MV-4-11 (cell line): Measurements from ENCODE around the gene POLD4.

Experiments used
- DNase-seq: peaks from one replicate; lab custom pipeline; 2025; lab: John Stamatoyannopoulos, UW

POLD4 gene

DNA sequence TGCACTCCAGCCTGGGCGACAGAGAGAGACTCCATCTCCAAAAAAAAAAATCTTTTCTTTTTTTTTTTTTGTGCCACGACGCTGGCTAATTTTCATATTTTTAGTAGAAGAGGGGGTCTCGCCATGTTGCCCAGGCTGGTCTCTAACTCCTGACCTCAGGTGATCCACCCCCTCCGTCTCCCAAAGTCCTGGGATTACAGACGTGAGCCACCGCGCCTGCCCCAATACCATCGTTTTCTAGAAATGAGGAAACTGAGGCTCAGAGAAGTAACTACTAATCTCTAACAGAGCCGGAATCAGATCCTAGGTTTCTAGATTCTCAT lies 36.5 kb downstream of the POLD4 start:
- DNase-seq = no peak

DNA sequence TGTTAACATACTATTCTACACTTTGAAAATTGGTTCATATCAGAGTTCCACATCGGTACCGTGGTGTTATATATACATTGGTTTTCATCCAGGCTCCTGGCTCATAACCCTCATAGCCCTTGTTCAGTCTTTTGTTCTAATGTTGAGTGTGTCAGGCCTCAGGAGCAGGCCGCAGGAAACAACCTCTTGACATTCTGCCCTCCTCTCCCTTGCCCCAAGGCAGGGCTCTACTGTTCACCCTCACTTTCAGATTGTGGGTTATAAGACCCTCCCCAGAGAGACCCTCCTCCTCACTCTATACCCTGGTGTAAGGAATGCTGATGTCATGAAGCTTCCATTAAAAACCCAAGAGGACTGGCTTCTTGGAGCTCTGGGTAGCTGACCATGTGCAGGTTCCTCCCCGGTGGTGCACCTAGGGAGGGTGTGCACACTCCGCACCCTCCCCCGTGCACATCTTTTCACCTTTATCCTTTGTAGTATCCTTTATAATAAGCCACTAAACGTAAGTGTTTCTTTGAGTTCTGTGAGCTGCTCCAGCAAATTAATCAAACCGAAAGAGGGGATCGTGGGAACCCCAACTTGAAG lies 37.9 kb downstream of the POLD4 start:
- DNase-seq = no peak

DNA sequence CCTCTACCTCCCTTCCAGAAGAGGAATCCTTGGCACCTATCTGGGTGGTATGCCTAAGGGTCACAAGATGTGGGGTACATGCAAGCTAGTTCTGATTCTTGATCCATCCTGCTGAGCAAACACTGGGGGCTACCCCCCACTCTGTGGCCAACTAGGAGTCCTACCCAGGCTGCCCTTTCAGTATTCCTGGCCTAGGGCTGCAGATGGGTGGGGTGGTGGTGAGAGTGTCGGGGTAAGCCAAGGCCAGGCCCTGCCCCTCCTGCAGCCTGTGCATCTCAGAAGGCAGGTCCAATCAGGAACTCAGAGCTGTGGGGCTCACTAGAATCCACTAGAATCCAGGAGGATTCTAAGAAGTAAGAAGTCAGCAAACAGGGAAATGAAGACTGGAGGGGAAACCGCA lies 39.1 kb downstream of the POLD4 start:
- DNase-seq = no peak

DNA sequence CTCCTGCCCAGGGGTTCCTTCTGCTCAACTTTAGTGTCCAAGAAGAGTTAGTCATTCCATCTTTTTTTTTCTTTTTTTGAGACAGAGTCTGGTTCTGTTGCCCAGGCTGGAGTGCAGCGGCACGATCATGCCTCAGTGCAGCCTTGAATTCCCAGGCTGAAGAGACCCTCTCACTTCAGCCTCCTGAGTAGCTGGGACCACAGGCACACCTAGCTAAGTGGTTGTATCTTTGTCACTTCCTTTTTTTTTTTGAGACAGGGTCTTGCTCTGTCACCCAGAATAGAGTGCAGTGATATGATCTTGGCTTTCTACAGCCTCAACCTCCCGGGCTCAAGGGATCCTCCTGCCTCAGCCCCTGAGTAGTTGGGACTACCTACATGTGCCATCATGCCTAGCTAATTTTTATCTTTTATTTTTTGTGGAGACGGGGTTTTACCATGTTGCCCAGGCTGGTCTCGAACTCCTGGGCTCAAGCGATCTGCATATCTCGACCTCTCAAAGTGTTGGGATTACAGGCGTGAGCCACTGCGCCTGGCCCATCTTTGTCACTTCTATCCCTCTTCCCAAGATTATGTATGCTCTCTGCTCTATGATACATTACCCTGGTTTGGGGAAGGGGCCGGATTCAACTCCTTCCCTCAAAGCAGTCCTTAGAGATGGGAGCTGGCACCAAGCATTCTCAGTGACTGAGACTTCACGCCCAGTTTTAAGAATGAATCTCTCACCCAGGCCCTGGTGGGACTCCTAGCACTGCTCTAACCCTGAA lies 40.0 kb downstream of the POLD4 start:
- DNase-seq = no peak

DNA sequence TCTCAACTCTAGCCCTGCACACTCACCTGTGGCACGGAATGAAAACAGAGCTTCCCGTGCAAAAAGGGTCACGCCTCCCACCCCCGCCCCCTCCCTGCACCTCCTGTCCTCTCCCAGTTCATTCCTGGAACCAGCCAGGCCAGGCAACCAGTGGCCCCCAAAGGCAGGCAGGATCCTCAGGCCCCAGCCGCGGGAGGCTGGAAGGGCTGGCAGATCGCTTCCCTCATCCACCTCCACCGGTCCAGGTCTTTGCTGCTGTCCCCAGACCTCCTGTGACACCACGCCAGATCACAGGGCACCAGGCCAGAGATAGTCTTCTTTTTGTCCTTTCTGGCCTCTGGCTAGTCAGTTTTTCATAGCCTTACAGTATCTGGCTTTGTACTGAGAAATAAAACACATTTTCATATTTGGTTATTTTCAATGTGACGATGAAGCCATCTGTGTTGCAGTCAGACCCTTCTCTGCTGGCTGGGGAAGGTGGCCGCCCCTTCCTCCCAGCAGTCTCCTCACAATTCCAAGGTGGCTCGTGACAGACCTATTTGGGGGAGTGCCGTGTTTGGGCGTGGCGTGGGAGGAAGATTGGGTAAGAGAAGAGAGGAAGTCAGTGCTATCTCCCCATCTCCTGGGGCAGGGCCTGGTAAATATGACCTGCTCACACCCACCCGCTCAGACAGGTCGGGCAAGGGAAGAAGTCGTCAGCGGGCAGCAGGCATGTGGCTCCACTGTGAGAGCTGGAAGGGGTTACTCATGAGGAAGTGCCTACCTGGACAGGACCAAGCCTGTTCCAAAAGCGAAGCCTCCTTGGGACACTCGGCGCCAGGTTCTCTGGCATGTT lies 40.9 kb downstream of the POLD4 start:
- DNase-seq = peak; percentile 36

DNA sequence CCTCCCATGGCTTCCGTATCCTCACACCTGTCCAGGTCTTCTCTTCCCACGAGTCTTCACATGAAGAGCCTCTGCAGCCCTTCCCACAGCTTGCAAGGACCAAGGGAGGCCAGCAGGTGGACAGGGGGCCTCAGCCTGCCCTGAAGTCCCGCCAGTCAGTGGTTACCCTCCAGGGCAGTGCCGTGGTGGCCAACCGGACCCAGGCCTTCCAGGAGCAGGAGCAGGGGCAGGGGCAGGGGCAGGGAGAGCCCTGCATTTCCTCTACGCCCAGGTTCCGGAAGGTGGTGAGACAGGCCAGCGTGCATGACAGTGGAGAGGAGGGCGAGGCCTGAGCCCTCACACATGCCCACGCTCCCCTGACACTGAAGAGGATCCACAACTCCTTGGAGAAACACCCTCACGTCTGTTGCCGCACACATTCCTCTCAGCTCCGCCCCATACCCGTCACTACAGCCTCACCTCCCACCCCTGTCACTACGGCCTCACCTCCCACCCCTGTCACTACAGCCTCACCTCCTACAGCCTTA lies 41.7 kb downstream of the POLD4 start:
- DNase-seq = no peak

DNA sequence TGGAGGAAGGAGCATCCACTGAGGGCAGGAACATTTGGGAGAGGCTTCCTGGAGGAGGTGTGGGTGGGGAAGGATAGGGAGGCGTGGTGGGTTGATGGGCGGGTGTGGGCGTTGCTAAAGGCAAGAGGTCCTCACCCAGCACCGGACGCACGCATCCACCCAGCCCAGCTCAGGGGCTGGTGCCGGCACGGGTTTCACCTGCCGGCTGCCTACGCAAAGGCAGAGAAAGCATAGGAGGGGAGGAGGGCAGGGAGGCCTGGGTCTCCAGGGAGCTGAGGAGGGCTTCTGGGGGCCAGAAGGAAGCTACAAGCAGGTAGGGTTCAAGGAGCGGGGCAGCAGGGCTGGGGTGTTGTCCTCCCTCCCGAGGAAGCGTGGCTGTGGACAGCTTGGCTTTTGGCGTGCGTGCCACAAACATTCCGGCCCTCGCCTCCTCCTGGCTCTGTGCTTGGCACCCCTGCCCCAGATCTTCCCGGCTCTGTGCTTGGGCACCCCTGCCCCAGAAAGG lies 42.2 kb downstream of the POLD4 start:
- DNase-seq = no peak

DNA sequence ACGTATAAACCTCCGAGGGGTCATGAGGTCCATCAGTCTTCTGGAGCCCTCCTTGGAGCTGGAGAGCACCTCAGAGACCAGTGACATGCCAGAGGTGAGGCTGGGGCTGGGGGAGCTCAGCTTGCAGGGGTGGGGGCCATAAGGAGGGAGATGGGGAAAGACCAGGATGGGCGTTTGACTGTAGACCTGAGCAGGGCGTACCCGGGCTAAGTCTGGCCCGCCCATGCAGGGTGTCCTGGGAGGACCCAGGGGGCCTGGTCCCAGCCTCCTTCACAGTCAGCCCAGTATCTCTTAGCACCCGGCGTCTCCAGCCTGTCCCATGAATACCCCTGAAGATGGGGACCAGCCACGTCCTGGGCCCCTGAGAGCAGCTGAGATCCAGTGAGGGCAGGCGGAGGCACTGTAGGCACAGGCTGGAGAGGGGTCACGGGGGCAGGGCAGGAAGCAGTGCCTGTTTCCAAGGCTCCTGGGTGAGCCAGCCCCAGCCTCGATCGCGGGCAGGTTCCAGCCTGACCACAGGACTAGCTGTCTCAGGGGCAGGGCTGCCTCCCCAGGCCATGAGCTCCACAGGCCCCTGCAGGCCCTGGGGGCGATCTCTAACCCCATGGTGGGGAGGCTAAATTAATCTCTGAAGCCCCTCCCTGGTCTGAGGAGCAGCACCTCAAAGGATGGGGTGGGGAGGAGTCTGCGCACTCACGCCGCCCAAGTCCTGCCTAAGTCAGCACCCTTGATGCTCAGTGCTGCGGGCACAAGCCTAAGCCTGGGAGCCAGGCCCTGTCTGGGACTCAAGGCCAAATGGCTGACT lies 42.9 kb downstream of the POLD4 start:
- no peak for DNase-seq

DNA sequence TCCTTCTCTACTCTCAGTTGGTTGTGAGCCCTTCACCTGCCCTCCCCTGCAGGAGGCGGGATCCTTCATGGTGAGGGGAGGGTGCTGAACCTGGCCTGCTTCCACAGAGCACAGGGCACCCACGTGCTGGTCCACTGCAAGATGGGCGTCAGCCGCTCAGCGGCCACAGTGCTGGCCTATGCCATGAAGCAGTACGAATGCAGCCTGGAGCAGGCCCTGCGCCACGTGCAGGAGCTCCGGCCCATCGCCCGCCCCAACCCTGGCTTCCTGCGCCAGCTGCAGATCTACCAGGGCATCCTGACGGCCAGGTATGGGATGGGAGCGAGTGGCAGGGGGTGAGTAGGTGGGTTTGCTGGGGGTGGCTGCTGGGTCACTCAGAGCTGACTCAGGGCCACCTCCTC lies 43.7 kb downstream of the POLD4 start:
- no peak for DNase-seq

DNA sequence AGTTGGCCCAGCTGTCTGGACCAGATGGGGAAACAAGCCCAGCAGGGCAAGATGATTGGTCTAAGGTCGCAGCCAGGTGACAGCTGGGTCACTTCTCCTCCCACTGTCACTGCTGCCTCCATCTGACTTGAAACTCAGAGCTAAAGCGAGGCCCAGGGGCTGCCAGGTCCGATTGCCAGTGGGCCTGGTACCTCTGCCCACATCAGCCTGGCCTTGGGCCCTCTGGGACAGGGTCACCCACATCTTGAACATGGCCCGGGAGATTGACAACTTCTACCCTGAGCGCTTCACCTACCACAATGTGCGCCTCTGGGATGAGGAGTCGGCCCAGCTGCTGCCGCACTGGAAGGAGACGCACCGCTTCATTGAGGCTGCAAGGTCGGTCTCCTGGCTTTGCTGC lies 44.2 kb downstream of the POLD4 start:
- no peak for DNase-seq

DNA sequence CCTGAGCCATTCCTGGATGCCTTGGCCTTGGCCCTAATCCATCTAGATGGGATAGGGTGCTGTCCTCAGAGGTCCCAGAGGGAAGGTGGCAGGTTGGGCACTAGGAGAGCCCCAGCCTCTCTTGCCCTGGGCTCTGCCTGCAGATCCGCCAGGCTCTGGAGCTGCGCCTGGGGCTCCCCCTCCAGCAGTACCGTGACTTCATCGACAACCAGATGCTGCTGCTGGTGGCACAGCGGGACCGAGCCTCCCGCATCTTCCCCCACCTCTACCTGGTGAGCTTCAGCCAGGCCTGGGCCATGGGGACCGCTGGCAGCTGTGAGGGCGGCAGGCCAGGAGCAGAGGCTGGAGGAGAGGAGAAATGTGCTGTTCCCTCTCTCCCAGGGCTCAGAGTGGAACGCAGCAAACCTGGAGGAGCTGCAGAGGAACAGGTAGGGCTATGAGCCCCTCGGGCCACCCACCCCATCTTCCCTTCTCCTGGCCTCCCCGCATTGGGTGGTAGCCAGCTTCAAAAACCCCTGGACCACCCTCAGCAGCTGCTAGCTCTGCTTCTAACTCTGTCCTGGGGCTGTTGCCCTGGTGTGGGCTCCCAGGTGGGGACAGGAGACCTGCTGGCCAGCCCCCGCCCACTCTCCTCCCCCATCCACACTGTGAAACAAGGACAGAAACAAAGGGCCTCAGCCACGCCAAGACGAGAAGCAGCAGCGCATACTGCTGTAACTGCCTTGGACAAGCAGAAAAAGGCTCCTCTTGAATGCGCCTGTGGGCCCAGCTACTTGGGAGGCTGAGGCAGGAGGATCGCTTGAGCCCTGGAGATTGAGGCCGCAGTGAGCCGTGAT lies 45.1 kb downstream of the POLD4 start:
- no peak for DNase-seq

DNA sequence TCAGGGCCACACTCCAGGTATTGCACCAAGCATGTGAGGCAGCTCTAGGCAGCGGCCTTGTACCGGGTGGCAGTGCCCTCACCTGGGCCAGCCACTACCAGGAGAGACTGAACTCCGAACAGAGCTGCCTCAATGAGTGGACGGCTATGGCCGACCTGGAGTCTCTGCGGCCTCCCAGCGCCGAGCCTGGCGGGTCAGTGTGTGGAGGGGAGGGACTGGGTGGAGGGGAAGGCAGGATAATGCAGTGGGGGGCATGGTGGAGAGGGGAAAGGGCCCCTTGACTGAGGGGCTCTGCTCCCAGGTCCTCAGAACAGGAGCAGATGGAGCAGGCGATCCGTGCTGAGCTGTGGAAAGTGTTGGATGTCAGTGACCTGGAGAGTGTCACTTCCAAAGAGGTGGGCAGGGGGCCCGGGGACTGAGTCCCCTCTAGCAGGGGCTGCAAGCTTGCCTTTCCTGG lies 45.8 kb downstream of the POLD4 start:
- no peak for DNase-seq

DNA sequence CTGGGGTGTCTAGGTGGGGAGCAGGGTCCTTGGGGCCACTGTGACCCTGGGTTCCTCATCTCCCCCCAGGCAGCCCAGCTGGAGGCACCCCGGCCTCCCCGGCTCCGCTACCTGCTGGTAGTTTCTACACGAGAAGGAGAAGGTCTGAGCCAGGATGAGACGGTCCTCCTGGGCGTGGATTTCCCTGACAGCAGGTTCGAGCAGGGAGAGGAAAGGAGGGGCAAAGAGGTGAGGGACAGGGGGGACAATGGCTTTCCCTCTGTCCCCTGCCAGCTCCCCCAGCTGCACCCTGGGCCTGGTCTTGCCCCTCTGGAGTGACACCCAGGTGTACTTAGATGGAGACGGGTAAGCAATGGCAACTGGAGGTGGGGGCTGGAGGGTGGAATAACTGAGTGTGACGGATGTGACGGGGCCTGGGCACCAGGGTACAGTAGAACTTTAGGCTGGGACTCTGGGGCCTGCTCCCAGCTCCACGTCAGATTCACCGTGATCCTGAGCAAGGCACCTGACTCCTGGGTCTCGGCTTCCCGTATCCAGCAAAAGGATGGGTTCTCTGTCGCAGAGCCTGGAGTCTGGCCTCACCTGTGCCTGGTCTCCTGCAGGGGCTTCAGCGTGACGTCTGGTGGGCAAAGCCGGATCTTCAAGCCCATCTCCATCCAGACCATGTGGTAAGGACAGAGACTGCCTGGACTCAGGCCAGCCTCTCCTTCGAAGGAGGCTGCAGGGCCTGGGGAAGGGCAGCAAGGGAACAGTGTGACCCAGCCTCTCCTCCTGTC lies 46.4 kb downstream of the POLD4 start:
- DNase-seq = no peak

DNA sequence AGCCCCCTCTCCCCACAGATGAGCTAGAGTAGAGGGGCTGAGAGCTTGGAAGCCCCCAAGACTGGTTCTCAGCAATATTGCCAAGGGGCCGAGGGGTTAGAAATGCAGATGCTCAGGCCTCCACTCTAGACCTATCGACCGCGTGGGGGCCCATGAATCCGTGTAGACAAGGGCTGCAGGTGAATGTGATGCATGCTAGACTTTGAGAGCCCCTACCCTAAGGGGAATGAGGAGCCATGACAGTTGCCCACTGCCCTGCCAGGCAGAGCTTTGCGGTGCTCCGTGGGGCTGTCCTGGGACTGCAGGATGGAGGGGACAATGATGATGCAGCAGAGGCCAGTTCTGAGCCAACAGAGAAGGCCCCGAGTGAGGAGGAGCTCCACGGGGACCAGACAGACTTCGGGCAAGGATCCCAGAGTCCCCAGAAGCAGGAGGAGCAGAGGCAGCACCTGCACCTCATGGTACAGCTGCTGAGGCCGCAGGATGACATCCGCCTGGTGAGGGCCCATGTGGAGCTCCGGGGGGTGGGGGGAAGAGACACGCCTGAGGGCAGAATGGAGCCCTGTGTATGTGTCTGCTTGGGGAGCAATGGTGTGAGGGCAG lies 48.7 kb downstream of the POLD4 start:
- no peak for DNase-seq

DNA sequence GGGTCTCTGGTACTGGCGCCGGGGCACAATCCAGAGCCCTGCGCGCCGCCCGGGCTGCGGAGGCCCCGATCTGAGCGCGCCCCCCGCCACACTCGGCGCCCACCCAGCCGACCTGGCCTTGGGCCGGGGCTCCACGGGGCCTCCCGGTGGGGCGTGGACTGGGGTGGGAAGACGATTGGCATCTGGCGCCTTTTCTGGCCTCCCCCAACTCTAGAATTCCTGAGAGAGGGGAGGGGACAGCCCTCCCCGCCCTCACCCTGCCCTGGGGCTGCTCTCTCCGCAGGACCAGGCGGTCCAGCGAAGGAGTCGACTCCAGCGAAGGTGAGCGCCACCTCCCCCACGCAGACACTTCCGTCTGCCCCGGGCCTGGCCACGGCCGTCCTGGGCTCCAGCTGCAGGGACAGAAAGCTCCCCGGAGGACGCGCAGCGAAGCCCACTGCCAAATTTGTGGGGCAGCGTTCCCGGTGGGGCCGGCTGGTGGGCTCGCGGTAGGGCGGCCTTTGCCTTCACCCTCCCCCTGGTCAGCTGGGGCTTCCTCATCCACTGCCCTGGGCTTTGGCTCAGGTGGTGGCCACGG lies 49.4 kb downstream of the POLD4 start:
- DNase-seq = no peak

DNA sequence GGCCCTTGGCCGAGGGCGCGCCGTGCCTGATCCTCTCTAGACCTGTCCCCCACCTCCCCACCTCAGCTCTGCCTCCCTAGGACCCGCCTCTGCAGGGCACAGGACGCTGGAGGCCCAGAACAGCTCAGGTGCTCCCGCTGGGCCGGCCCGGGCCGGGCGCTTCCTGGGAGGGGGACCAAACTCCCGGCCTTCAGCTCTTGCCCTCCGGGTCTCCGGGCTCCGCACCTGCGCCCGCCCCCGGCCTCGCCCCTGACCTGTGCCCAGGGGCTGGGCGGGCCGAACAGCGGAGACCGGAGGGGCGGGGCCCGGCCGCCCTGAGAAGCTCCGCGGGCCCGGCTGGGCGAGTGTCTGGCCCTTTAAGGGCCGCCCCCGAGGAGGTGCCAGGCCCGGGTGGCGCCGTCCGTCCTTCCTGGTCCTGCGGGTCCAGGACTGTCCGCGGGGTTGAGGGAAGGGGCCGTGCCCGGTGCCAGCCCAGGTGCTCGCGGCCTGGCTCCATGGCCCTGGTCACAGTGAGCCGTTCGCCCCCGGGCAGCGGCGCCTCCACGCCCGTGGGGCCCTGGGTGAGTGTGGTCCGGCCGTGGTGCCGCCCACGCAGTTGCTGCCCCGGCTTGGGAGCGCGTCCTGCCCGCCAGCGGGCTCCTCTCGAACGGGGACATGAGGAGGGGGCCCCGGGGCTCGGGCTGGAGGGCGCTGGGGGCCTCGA lies 50.1 kb downstream of the POLD4 start, which contains the start of gene SSH3:
TSS of gene SSH3 (plus strand) at position 399 of the 703 bp plus-strand sequence. CDS start at position 495, 96 bp downstream.
- DNase-seq = peak; percentile 56

DNA sequence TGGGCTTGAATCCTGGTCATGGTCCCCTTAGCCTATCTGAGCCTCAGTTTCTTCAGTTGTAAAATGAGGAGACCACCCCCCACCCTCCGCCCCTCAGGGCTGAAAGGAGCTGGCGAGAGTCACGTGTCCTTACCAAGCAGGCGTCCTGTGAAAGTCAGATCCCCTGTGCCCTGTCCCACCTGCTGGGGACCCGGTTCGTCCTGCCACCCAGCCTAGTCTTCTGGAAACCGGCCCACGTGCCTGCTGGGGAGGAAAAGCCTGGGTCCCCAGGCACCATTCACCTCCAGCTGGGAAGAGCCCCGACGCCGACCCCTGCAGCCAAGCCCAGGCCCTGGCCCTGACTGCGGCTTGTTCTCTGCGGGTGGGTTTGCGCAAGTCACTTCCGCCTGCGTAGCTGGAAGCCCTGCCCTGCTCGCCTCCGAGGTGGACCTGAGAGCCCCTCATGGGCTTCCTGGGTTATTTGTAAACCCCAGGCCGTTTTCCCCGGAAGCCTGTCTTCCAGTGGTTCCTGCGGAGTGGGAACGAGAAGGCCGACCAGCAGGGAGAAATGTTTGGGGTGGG lies 50.7 kb downstream of the POLD4 start:
- peak; percentile 71 for DNase-seq

DNA sequence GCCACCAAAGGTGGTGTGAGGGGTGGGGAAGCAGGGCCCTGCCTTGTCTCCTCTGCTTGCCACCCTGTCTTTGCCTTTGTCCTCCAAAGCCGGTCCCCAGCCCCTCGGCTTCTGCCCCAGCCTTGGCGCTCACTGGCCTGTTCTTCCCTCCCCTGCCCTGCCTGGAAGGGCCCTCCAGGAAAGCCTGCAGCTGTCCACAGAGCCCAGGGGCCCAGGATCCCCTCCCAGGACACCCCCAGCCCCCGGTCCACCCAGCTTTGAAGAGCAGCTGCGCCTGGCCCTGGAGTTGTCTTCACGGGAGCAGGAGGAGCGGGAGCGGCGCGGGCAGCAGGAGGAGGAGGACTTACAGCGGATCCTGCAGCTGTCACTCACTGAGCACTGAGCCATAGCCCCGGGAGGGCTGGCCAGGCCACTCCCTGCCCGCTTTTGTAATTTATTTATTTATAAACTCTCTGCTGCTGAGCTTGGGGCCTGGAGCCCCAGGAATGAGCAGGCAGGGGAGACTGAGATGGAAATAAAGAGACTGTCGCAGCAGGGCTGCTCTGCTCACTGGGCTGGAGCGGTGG lies 51.3 kb downstream of the POLD4 start:
- peak; percentile 53 for DNase-seq
